ENCODE results near the gene C2orf81.
A peak's percentile ranks its signal among the peaks of the same experiment; 100 is the strongest.
"Not testable (repeated sequence)": the region's sequence is repeated elsewhere in the genome, so short reads cannot be mapped to it uniquely, and the experiment has no call there.

Gene C2orf81

DNA sequence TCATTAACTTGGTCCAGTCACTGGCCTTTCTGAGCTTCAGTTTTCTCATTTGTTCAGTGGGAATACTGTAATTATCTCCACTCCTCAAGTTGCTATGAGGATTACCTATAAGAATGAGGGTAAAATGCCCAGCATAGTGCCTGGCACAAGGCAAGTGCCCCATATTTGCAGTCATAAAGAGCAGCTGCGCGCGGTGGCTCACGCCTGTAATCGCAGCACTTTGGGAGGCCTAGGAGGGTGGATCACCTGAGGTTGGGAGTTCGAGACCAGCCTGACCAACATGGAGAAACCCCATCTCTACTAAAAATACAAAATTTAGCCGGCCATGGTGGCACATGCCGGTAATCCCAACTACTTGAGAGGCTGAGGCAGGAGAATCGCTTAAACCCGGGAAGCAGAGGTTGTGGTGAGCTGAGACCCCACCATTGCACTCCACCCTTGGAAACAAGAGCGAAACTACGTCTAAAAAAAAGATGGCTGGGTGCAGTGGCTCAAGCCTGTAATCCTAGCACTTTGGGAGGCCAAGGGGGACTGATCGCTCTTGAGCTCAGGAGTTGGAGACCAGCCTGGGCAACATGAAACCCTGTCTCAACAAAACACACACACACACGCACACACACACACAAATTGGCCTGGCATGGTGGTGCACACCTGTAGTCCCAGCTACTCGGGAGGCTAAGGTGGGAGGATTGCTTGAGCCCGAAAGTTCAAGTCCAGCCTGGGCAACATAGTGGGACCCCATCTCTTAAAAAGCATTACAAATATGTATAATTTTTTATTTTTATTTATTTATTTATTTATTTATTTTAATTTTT, 21.3 kb upstream of the C2orf81 start:
- not testable (repeated sequence) for DNase-seq

DNA sequence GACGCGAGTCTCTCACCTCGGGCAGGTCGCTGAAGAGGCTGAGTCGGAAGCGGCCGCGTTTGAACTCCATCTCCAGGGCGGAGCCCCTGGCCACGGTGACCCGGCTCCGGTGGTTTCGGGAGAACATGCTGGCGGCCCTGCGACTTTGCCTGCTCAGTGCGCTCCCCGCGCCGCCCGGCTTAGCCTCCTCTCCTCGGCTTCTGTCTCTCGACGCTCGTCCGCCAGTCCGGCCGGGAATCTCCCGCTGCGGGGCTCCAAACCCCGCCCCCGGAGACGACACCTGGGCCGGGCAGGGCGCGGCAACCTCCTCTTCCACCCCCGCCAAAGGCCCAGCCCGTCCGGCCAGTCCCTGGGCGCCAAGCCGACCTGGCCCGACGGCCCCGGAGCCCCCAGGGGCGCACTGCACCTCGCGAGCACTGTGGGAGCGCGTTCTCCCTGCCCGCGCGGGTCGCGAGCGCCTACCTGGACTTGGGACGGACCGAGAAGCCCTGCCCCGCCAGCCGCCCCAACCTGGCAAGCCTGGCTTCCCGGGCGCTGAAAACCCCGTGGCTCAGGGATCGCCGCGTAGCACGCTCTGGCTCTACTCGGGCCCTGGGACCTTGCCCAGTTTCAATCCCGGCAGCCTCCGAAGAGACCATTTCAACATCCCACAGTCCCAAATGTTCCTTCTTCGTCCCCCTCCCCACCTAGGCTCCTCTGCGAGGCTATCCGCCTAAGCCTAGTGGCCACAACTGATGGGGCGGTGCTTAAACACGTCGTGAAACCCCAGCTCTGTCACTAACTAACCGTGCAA, 20.5 kb upstream of the C2orf81 start, which contains the start of gene RTKN:
RTKN (minus strand) TSS at position 248 of the 793 bp plus-strand sequence; CDS start at position 127, 121 bp downstream.
- no peak for DNase-seq

GRCh38 chr2:74441170-74441689, 19.8 kb upstream of the C2orf81 start:
- DNase-seq, result no peak

- peak; percentile 63 for DNase-seq
These were observed 19.2 kb upstream of the C2orf81 start for GRCh38 chr2:74440378-74441169.

DNA sequence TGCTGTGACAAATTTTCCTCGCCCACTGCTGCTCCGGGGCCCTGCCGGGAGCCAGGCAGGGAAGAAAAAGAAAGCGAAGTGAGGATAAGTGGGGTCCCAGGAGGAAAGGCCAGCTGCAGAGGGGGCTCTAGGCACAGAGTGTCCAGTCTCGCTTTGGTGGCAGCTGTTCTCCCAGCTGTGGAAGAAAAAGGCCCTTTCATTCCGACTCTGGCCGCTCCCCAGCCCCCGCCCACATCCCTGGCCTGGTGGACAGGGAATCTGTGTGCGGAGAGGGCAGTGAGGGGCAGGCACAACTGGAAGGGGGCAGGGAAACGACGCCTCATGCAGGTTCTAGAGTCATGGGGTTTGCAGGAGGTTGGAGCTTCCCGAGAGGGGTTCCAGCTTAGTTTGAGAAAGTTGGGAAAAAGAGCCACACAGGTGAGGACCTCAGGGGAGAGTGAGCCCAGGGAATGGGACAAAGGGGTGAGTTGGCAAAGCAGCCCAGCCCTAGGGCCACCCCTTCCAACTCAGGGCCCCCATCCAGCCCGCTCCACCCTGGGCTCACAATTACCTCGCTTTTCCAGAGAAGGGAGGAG, 18.5 kb upstream of the C2orf81 start:
- DNase-seq, result no peak

DNA sequence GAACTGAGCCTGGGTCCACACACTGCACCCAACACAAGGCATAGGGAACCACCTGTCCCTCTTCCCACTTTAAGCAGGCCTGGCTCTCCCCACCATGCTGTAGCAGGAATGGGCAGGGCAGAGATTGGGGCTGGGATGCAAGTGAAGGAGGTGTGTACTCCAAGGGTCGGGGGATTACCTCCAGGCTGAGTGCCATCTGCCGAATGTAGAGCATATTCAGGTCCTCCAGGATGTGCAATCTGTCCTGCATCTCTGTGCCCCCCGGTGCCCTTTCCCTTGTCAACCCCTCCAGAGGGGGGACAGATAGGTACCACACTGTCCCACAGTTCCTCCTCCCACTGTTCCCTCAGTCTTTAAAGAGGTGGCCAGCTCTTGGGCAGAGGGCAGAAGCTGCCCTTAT, 18.0 kb upstream of the C2orf81 start:
- no peak for DNase-seq

GRCh38 chr2:74438248-74438647, 16.8 kb upstream of the C2orf81 start:
- no peak for DNase-seq

GRCh38 chr2:74436848-74437695, 15.7 kb upstream of the C2orf81 start:
- no peak for DNase-seq

DNA sequence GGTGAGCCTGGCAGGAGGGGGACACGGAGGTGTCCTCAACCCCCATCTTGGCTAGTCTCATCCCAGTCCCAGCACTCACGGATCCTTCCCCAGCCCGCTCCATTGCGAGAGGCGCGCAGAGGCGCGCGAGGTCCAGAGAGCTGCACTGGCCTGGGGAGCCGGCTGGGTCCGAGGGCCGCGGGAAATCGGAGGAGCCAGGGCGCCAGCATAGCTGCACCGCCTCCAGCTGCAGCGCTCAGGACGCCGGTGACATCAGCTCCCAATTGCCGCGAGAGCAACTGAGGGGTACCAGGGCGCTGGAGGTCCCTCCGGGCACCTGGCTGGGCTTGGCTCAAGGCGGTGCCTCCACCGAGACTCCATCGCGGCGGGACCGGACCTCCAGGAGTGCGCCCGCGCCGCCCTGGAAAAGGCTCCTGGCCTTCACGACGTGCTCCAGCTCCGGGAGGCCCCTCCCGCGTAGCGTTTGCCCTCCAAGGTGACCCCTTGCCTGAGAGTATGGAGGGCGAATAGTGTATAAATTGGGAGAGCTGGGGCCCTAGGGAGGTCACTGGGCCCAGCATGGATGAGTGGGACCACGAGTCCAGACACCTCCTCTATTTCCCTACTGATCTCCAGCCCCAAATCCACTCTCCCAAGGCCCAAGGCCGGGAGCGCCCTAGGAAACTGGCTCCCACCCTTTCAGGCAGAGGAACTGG, 14.8 kb upstream of the C2orf81 start:
- no peak for DNase-seq

- no peak for DNase-seq
These were observed 9.1 kb upstream of the C2orf81 start for GRCh38 chr2:74430502-74430901.

DNA sequence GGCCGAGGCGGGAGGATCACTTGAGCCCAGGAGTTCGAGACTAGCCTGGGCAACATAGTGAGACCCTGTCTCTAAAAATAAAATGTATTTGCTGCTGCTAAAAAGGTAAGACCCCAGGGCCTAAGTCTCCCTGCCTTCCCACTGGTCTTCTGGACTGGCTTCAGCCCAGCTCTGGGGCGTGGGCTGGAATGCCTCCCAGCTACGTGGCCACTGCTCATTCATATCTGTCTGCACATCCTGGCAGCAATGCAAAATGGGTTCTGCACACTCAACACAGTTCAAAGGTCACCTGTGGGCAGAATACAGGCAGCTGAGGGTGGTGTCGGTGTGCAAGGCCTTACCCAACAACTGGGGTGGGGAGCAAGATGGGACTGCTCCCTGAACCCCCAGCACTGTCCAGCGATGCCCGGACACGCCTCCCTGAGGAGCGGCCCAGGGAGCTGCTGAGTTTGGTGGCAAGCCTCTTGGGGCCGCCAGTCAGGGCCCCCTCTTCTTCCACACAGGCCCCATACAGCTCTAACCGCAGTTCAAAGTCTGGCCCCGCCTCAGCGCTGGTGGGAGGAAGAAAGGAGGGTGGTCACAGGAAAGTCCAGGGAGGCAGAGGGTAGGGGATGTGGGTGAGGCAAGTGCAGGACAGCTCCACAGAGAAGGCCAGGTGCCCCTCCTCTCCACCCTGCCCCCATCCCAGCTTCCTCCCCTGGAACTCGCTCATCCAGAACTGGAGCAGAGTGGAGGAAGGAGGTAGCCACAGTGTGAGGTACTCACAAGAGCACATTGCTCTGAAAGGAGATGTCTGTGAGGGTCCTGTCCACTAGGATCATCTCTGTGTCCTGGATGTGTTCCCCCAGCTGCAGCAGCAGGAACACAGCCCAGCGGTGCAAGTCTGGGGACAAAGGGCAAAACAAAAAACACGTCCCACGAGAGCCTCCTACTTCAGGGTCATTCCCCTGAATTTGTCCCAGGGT, 8.3 kb upstream of the C2orf81 start:
- no peak for DNase-seq

DNA sequence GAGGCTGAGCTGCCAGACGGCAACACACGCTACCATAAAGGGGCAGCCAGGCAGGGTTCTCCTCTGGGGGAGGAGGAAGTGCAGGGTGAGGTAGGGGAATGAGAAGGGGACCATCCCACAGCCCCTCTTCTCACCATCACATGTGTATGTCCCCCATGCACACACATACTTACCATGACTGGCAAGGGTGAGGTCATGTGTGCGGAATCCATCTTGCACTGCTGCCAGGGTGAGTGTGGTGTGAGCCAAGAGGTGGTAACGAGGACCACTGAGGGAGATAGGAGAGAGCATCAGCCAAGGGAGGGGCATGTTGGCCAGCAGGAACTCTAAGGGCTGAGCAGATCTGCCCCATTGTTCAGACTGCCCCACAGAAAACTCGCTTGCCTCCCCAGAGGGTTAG, 7.3 kb upstream of the C2orf81 start:
- no peak for DNase-seq

DNA sequence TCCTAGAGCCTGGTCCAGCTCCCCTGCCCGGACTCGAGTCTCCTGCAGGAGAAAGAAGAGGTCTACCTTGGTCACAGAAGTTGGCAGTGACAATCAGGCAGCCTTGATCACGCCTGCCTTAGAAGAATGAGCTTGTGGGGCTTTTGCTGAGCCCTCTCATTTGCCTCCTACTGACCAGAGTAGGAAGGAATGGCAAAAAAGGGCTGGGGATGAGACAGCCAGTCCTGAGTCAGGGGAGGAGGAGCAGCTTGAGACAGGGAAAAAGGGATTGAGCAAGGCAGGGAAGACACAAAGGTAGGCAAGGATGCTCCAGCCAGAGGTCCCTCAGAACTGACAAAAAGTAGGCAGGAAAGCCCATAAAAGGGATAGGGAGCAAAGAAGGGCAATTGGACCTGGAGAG, 6.1 kb upstream of the C2orf81 start:
- DNase-seq, result no peak

GRCh38 chr2:74426181-74426758, 4.9 kb upstream of the C2orf81 start:
- DNase-seq, result no peak

DNA sequence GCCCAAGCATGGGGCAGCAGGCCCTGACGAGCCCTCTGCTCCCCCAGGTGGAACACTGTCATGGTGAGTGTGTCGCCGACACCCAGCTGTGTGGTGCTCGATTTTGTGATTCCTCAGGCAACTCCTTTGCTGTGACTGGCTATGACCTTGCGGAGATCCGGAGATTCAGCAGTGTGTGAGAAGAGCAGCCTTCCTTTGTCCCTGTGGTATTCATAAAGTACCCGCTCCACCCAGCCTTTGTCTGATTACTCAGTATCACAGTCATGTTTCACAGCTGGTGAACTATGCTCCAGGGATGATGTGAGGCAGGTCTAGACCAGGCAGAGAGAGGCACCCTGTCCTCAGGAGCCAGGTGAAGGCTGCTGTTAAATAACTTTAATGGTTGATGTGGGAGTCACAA, 4.1 kb upstream of the C2orf81 start:
- no peak for DNase-seq

GRCh38 chr2:74424995-74425406, 3.6 kb upstream of the C2orf81 start:
- DNase-seq, result no peak

DNA sequence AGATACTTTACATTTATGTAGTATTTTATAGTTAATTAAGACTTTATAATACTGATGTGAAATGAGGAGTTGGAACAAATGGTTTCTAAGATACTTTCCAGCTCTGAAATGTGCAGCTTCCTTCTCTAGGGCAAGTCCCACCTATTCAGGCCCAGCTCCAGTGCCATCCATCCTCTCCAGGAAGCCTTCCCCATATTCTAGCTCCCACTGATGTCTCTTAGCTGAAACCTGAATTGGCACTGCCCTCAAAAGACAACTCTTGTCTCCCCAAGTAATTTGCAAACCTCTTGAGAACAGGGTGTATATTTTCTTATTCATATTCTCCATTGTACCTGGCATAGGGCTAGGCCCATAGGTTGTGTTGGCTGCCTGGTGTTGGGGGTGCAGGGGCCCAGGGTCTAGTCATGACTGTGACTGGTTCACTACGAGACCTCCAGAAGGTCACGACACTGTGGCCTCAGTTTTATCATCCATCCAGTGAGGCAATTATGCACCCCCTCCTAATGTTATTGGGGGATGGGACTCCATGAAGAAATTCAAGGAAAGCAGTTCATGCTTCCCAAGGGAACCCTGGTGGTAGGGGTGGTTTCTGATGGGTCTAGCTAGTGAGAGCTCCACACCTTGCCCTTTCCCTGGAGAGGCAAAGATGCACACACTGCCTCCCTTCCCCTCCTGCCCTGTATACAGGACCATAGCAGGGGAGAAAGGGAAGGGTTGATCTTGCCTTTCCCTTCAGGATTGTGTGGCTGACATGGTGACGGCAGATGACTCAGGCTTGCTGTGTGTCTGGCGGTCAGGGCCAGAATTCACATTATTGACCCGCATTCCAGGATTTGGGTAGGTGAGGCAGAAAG, 2.9 kb upstream of the C2orf81 start:
- DNase-seq, result no peak
